Kidney (tissue), 14 donors: Measurements from ENCODE around the gene ENPP3. TPM values are rescaled to one million over a fixed set of nuclear protein-coding genes. Genes with fewer than 3 reads are reported as not detected.

ENCODE experiments used
- DNase-seq, 5 donors: peaks; one replicate each; pipeline ENCODE4 v3.0.0-alpha.2; 2013 to 2020
- FAIRE-seq: peaks from 2 replicates; lab custom pipeline; 2012; peaks lifted over from hg19 to GRCh38; lab: Jason Lieb, UNC
- H3K27ac ChIP-seq, 2 donors: one replicate each; pipeline ENCODE4 v1.7.0; 2013; ENCODE audit warnings: low read depth in 2 of 2, low read length in 2 of 2, inconsistent platforms in 1 of 2
- H3K27me3 ChIP-seq: one replicate; pipeline ENCODE4 v1.7.1; 2013; ENCODE audit warnings: low read length, inconsistent platforms; ENCODE audit not compliant: control insufficient read depth, insufficient read depth
- H3K36me3 ChIP-seq, 3 donors: one replicate each; pipeline versions ENCODE4 v1.7.0 to v1.7.1; 2013; ENCODE audit warnings: low read length in 3 of 3, control low read depth in 1 of 3, inconsistent platforms in 1 of 3; ENCODE audit not compliant: insufficient read depth in 3 of 3, control insufficient read depth in 2 of 3
- H3K4me1 ChIP-seq, 3 donors: one replicate each; pipeline versions ENCODE4 v1.7.0 to v1.7.1; 2013; ENCODE audit warnings: low read length in 3 of 3, inconsistent platforms in 1 of 3, low read depth in 1 of 3; ENCODE audit not compliant: control insufficient read depth in 2 of 3, insufficient read depth in 2 of 3
- H3K4me3 ChIP-seq, 3 donors: one replicate each; pipeline versions ENCODE4 v1.7.0 to v1.8.1; 2013; ENCODE audit warnings: low read length in 3 of 3, control low read depth in 1 of 3, inconsistent platforms in 1 of 3
- H3K9ac ChIP-seq, 3 donors: one replicate each; pipeline versions ENCODE4 v1.7.0 to v1.7.1; 2013; ENCODE audit warnings: low read length in 3 of 3, control low read depth in 1 of 3, inconsistent platforms in 1 of 3
- H3K9me3 ChIP-seq, 3 donors: one replicate each; pipeline versions ENCODE4 v1.7.0 to v1.7.1; 2013; ENCODE audit warnings: low read length in 3 of 3, control low read depth in 1 of 3, inconsistent platforms in 1 of 3; ENCODE audit not compliant: control insufficient read depth in 2 of 3, insufficient read depth in 1 of 3
- intact Hi-C: fragments of 100-400 bp; cut with DNase I; formaldehyde crosslinking; loops from one replicate; pipeline ENCODE4 v1.11.1; 2022
- polyA plus RNA-seq: library from polyadenylated mRNA; stranded (reverse); fragments of 350-450 nt; fragmentation: Illumina TruSeq; extraction: RNeasy Lipid Tissue Mini Kit (QIAGEN cat#74804); gene quantifications from one replicate; pipeline ENCODE4 v1.2.3, GENCODE V29; 2014; ENCODE audit warnings: low read depth, low replicate concordance; ENCODE audit not compliant: insufficient read depth
- total RNA-seq: library from RNA; stranded (reverse); fragmentation: NEBNext Ultra II Directional; extraction: Animal tissue kit (Norgen Biotek cat#: 25700); gene quantifications from one replicate; pipeline ENCODE4 v1.2.1, GENCODE V29; 2021
- TF ChIP-seq, protein P1 (sequence below): IDR thresholded peaks from 3 replicates; pipeline ENCODE4 v1.5.1; 2012; ENCODE audit warnings: mild to moderate bottlenecking, moderate library complexity, borderline replicate concordance; ENCODE audit not compliant: insufficient read depth; ENCODE audit errors: extremely low read depth
- donor health status: control.
- donor health status: control.
- donor health status: control.
- donor health status: control.
- donor health status: control.
- donor health status: DM: yes; HTN: yes; CAD: no.
- donor health status: Normal renal cell carcinoma (clear cell type).

ENPP3 gene
- total and polyA plus RNA-seq, 2 donors from 2014 or later = 2.0 to 2.5 TPM

DNA sequence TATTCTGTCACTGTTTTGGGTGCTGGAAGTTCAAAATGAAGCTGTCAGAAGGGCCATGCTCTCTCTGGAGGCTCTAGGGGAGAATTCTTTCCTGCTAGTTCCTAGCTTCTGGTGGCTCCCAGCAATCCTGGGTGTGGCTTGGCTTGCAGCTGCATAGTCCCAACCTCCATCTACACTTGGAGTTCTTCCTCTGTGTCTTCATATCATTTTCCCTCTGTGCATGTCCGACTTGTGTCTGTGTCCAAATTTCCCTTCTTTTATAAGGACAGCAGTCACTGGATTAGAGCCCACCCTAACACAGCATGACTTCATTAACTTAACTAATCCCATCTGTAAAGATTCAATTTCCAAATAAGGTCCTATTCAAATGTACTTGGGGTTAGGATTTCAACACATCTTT is 147.5 kb downstream of the ENPP3 start:
- H3K4me1 ChIP-seq = no peaks in the 10 kb centered on the region
- intact Hi-C loops = no loop called here
- H3K36me3 ChIP-seq = no peaks in the 10 kb centered on the region
- no peak overlapping the region for H3K9ac ChIP-seq
- TF ChIP-seq, protein P1, sequence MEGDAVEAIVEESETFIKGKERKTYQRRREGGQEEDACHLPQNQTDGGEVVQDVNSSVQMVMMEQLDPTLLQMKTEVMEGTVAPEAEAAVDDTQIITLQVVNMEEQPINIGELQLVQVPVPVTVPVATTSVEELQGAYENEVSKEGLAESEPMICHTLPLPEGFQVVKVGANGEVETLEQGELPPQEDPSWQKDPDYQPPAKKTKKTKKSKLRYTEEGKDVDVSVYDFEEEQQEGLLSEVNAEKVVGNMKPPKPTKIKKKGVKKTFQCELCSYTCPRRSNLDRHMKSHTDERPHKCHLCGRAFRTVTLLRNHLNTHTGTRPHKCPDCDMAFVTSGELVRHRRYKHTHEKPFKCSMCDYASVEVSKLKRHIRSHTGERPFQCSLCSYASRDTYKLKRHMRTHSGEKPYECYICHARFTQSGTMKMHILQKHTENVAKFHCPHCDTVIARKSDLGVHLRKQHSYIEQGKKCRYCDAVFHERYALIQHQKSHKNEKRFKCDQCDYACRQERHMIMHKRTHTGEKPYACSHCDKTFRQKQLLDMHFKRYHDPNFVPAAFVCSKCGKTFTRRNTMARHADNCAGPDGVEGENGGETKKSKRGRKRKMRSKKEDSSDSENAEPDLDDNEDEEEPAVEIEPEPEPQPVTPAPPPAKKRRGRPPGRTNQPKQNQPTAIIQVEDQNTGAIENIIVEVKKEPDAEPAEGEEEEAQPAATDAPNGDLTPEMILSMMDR = no peak
- FAIRE-seq (no peak), DNase-seq (no peak)
- no peak overlapping the region for H3K4me3 ChIP-seq
- no peaks in the 10 kb centered on the region for H3K9me3 ChIP-seq
- no peaks in the 10 kb centered on the region for H3K27me3 ChIP-seq
- no peak overlapping the region for H3K27ac ChIP-seq

DNA sequence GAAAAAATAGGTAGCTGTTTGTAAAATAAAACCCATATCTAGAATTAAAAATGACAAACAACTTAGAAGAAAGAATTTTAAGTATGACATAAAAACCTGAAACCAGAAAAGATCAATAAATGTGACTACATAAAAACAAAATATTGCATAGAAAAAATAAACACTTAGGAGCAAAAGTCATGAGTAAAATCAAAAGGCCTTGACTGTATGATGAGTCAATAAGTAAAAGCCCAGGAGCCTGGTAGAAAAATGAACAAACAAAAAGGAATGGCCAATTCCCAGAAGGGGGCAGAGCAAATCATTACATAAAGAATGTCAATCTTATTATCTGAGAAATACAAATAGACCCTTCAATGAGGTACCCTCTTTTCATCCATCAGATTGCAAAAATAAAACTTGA is 150.0 kb downstream of the ENPP3 start:
- H3K4me3 ChIP-seq = no peak overlapping the region
- no peaks in the 10 kb centered on the region for H3K27me3 ChIP-seq
- no peaks in the 10 kb centered on the region for H3K36me3 ChIP-seq
- no peak for FAIRE-seq
- H3K9ac ChIP-seq = no peak overlapping the region
- intact Hi-C loops = no loop called here
- TF ChIP-seq, protein P1 = no peak
- no peaks in the 10 kb centered on the region for H3K4me1 ChIP-seq
- no peak for DNase-seq
- H3K27ac ChIP-seq = no peak overlapping the region
- no peaks in the 10 kb centered on the region for H3K9me3 ChIP-seq

DNA sequence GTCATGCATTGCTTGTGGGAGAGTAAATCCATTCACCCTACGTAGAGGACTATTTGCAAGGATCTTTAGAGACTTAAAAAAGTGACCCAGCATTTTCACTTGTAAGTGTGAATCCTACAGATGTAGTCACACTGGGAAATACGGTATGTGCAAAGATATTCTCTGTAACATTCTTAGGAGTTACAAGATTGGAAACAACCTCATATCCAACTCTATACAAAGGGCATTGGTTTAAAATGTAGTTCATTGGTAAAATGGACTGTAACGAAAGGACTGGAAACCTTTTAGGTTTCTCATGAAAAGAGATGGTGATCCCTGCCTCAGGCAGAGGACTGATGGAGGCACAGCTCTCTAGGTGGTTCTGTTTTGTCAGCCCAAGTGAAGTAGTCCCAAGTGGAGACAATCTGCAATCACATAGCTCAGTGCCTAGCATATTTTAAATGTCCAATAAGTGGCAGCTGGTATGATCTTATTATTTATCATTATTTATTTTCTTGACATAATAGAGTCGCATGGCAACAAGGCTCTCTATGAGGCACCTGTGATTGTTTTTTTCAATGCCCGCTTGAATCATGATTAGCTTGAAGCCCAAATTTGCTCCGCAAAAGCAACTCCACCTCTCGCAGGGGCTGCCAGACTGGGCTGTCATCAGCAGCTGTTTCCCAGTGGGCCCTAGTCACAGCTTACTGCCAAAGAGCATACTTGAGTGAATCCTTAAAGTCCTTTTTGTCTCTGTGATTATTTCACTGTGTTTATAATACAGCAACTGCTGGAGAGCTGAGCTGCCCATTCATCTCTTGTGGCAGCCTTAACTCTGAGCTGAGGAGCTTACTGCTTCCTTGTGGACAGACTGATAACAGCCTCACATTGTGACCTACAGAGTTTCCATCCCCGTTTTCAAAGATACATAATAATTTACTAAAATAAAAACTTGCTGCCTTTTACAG is 150.9 kb downstream of the ENPP3 start:
- no peak for DNase-seq
- no peak for FAIRE-seq
- Histone ChIP-seq H3K9ac (no peak overlapping the region), H3K4me1 (no peaks in the 10 kb centered on the region), H3K9me3 (no peaks in the 10 kb centered on the region), H3K36me3 (no peaks in the 10 kb centered on the region), H3K27me3 (no peaks in the 10 kb centered on the region), H3K4me3 (no peak overlapping the region), H3K27ac (no peak overlapping the region)
- intact Hi-C loops = no loop called here
- TF ChIP-seq, protein P1 = no peak
